Thyroid gland (tissue), 4 donors: Measurements from ENCODE around the gene PIEZO2.

Experiments
- POLR2A ChIP-seq, 2 donors: fragments of 450-650 bp; IDR thresholded peaks; one replicate each; pipeline ENCODE4 v1.6.1; 2017; ENCODE audit warnings: antibody characterized with exemption in 2 of 2, mild to moderate bottlenecking in 2 of 2, moderate library complexity in 1 of 2
- TF ChIP-seq, protein P1 (sequence below), 6 experiments: fragments of 200-600 bp in 3 of 6; fragments of 450-650 bp in 3 of 6; sonication (generic) in 3 of 6; IDR thresholded peaks; one replicate each; pipeline ENCODE4 v1.5.1; 2016 to 2019; ENCODE audit warnings: antibody characterized with exemption in 6 of 6, mild to moderate bottlenecking in 2 of 6, inconsistent platforms in 1 of 6, moderate library complexity in 1 of 6

DNA sequence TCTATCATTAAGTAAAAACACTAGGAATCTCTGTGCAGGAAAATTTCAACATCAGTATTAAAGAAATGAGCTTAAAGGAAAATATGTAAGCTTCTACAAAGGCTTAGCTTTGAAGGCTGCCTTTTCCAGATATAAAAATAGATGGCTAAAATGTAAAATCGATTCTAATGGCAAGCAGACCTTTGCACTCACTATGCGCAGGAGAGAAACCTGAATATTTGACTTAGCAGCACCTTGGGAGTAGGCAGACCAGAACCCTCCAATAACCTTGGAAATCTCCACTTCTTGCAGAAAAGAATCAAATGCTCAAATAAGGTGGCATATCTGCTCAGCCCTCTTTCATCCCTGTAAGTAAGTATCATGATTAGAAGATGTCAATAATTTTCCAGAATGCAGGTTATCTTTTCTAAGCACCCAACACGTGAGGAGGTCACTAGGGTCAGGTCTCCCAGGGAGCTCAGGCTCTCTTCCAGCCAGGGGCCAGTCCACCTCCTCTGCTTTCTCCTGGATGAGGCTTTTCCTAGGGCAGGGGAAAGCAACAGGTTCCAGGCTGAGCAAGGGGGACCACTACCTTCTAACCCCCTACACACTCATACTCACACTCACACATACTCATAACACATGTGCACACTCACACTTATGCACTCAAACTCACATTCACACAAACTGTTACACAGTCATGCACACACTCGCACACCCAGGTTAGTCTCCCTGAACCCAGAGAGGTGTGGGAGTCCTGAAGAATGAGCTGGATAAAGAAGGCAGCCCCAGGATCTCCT lies 3.8 kb downstream of the PIEZO2 start:
- no peak for TF ChIP-seq POLR2A (IDR thresholded peaks at IDR 0.05)
- TF ChIP-seq, protein P1, sequence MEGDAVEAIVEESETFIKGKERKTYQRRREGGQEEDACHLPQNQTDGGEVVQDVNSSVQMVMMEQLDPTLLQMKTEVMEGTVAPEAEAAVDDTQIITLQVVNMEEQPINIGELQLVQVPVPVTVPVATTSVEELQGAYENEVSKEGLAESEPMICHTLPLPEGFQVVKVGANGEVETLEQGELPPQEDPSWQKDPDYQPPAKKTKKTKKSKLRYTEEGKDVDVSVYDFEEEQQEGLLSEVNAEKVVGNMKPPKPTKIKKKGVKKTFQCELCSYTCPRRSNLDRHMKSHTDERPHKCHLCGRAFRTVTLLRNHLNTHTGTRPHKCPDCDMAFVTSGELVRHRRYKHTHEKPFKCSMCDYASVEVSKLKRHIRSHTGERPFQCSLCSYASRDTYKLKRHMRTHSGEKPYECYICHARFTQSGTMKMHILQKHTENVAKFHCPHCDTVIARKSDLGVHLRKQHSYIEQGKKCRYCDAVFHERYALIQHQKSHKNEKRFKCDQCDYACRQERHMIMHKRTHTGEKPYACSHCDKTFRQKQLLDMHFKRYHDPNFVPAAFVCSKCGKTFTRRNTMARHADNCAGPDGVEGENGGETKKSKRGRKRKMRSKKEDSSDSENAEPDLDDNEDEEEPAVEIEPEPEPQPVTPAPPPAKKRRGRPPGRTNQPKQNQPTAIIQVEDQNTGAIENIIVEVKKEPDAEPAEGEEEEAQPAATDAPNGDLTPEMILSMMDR (IDR thresholded peaks at IDR 0.05), result no peak
